GM19468 (cell line): ENCODE measurements around the gene ZNF652.

ENCODE experiments used
- ATAC-seq: cut with Tn5 transposase; IDR thresholded peaks from one replicate; pipeline ENCODE4 v1.9.1; 2021; ENCODE audit warnings: mild to moderate bottlenecking, moderate library complexity, moderate number of reproducible peaks; ENCODE audit not compliant: unreplicated experiment; ENCODE audit errors: extremely low read depth

Gene ZNF652

DNA sequence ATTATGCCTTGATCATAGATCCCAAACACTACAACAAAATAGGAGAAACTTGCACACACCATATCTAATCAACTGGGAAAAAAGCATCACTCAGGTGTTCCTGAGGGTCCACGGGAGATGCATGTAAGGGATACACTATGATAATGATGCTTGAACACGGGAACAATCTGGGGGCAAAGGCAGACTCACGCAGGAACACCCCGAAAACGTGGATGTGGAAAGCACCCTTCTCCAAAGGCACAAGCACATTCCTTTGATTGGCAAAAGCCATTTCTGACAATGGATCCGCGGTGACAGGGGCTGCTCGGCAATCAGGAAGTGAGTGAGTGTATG, 1.3 kb downstream of the ZNF652 start:
- no peak for ATAC-seq

DNA sequence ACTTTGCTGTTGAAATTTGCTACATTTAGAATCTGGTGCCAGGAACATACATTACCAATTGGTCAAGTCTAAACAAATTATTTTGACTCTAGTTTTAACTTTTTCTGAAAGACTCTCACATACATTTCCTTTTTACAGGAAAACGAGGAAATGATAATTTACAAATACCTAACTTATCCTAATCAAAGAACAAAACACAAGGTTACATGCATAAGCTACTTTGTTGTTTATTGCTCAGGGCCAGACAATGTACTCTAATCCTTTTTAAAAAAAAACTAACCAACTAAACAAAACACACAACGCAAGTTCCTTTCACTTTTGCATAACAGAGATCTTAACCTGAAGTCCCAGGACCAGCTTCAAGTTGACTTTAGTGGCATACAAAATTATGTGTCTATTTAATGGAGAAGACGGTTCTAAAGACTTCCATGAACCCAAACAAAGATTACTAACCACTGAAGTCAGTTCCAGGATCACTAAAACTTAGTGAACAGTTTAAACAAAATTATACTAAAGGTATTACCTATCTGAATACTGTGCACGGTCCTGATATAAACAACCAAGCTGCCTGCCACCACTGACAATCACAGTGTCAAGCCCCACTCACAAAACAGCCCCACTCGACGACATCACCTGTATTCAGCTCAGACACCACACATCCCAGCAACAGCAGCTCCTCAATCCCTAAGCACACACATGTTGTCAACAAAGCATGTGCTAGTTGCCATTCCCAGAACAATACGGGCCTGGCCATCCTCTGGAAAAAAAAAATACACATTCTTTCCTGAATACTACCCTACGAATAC, 1.9 kb downstream of the ZNF652 start:
- ATAC-seq = no peak

- ATAC-seq = no peak
Observed at GRCh38 chr17:49358641-49359247, 3.3 kb downstream of the ZNF652 start.

DNA sequence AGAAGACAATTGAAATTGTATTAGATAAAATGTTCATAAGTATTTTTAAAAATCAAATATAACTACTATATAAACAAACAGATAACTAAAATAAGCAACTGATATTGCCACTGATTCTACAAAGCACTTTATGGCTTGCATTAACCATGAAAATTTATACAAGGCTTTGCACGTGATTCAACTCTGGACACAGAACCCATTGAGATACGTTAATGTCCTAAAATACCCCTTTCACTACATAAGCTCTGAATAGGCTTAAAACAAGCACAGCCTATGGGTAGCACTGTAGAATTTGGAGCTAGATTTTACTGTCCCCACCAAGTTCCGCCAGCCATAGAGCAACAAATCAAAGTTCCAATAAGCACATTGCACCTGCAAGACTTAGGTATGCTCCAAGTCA, 4.5 kb downstream of the ZNF652 start:
- ATAC-seq = no peak

- ATAC-seq = no peak
Observed at GRCh38 chr17:49356320-49356719, 5.7 kb downstream of the ZNF652 start.

DNA sequence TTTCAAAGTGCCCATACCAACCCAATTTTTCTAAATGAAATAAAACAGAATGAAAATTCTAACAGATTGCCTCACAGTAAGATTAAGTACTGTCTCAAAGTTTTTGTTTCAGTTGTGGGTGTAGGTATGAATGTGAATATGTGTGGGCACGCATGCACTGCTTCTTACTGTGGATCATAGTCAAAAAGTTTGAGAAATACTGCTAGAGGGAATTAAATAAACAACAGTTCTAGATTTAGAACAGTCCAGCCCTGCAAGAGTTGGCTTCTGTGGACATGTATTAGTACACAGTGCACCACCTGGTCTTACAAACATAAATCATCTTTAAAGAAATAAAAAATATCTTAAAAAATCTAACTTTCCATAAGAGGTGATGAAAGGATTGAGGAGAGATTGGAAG, 8.4 kb downstream of the ZNF652 start:
- no peak for ATAC-seq

GRCh38 chr17:49352587-49353154, 9.4 kb downstream of the ZNF652 start:
- ATAC-seq = no peak

- ATAC-seq = no peak
Observed at GRCh38 chr17:49351572-49352140, 10.4 kb downstream of the ZNF652 start.

GRCh38 chr17:49349541-49349940, 12.5 kb downstream of the ZNF652 start:
- no peak for ATAC-seq

- ATAC-seq = no peak
Observed at GRCh38 chr17:49344914-49345313, 17.1 kb downstream of the ZNF652 start.

DNA sequence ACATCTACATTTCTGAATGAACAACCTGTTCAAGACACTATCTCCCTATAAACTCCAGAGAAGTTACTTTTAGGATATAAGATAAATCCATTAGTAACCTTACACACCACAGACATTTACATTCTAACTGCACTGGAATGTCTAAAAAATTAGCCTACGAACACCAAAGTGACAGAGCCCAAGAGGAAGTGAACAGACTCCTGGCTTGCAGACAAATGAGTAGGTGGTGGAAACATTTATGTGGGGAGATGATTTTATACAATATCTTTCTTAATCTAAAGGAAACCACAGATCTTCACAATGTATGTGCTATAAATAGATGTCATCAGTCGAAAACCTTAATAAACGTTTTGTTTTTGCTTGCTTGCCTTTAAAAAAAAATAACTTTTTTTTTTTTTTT, 18.8 kb downstream of the ZNF652 start:
- no peak for ATAC-seq

DNA sequence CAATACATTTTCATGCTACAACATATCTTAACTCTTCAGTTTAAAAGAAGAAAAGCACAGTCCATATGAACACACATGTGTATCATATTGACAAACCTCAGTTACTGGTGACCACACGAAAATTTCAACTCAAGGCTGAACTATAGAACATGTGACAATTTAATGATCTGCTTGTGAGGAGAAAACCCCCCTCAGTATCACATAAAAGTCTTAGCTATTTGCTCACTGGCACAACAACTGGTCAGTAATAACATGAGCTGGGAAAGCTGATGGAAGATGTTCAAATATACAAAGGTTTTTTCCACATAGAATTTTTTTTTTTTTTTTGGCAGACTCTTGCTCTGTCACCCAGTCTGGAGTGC, 19.5 kb downstream of the ZNF652 start:
- no peak for ATAC-seq

DNA sequence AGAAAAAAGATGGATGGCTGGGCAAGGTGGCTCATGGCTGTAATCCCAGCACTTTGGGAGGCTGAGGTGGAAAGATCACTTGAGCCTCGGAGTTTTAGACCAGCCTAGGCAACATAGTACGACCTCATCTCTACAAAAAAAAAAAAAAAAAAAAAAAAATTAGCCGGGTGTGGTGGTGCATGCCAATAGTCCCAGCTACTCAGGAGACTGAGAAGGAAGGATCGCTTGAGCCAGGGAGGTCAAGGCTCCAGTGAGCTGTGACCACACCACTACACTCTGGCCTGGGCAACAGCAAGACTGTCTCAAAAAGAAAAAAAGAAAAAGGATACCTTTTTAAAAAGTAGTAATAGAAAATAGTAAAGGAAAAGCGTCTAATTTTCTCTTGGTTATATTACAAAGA, 20.7 kb downstream of the ZNF652 start:
- no peak for ATAC-seq

GRCh38 chr17:49339354-49339753, 22.7 kb downstream of the ZNF652 start:
- no peak for ATAC-seq

DNA sequence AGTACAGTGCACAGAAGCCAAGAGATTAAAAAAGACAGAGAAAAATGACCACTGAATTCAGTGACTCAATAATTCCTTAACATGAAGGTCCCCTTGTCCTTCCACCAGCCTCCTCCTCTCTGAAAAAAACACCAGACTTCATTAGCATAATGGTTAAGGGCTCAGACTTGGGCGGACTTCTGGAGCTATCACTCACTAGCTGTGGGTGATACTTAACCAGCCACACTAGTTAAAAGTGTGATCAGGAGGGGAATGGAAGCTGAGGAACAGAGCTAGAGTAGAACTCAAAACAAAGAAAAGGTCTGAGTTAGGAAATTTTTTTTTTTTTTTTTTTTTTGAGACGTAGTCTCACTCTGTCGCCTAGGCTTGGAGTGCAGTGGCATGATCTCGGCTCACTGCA, 23.2 kb downstream of the ZNF652 start:
- no peak for ATAC-seq

DNA sequence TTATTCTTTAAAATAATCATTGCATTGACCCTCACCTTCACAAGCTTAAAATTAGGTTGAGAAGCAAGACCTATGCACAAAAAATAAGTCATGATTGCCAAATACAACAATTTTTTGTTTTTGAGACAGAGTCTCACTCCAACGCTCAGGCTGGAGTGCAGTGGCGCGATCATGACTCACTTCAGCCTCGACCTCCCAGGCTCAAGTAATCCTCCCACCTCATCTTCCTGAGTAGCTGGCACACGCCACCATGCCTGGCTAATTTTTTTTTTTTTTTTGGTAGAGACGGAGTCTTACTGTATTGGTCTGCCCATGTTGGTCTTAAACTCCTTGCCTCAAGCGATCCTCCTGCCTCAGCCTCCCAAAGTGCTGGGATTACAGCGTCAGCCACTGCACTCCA, 24.2 kb downstream of the ZNF652 start:
- ATAC-seq = no peak

- ATAC-seq = no peak
Observed at GRCh38 chr17:49334744-49335512, 27.1 kb downstream of the ZNF652 start.

DNA sequence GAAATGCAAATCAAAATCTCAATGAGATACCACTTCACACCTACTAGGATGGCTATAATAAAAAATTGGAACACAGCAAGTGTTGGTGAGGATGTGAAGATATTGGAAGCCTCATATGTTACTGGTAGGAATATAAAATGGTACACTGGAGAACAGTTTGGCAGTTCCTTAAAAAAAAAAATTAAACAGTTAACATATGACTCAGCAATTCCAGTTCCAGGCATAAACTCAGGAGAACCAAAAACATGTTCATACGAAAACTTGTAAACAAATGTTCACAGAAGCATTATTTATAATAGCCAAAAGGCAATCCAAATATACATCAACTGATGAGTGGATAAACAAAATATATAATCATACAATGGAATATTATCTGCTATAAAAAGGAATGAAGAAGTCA, 28.2 kb downstream of the ZNF652 start:
- ATAC-seq = no peak

GRCh38 chr17:49327835-49328784, 33.9 kb downstream of the ZNF652 start:
- no peak for ATAC-seq

DNA sequence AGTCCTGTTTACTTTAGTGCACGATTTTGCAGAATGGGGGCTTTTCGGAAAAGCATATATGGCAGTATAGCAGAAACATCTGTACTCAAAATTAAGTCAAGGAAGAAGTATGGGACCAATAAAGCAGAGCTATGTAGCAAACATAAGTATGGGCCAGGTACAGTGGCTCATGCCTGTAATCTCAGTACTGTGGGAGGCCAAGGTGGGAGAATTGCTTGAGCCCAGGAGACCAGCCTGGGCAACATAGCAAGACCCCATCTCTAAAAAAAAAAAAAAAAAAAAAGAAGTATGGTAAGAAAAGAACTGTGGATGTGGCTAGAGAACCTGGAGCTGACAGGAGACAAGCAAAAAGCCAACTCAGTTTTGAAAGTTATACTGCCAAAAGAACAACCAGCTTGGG, 36.1 kb downstream of the ZNF652 start:
- ATAC-seq = no peak
